Mucosa of descending colon (tissue), 3 donors: Measurements from ENCODE around the gene SFXN4. TPM values are rescaled to one million over a fixed set of nuclear protein-coding genes. Genes with fewer than 3 reads are reported as not detected.
A peak's percentile ranks its signal among the peaks of the same experiment; 100 is the strongest.

Source experiments
- ATAC-seq: fragments of 200-7000 bp; cut with Tn5 transposase; one replicate; pipeline ENCODE4 v1.9.1; 2020; ENCODE audit warnings: mild to moderate bottlenecking, moderate library complexity
- DNase-seq, 3 donors: peaks; one replicate each; pipeline ENCODE4 v3.0.0-alpha.2; 2020
- H3K36me3 ChIP-seq: fragments of 200-600 bp; one replicate; pipeline ENCODE4 v1.8.0; 2021; ENCODE audit warnings: low read depth, mild to moderate bottlenecking
- H3K4me1 ChIP-seq: fragments of 200-600 bp; one replicate; pipeline ENCODE4 v1.8.0; 2021; ENCODE audit warnings: low read depth, mild to moderate bottlenecking
- H3K4me3 ChIP-seq: fragments of 200-600 bp; one replicate; pipeline ENCODE4 v1.8.0; 2021; ENCODE audit warnings: mild to moderate bottlenecking
- H3K9me3 ChIP-seq: fragments of 200-600 bp; one replicate; pipeline ENCODE4 v1.8.0; 2021; ENCODE audit warnings: mild to moderate bottlenecking
- intact Hi-C, 2 donors: fragments of 100-400 bp; cut with DNase I in 1 of 2; cut with micrococcal nuclease in 1 of 2; formaldehyde crosslinking; loops; one replicate each; pipeline versions ENCODE4 v1.11.0 to v1.11.1; 2022; cut with DNase I, micrococcal nuclease
- long read RNA-seq, 2 donors: library from polyadenylated mRNA; unstranded; transcript quantifications; one replicate each; pipeline ENCODE4 v2.0.0, GENCODE V29; 2019 to 2021
- total RNA-seq, 3 donors: library from RNA; stranded (reverse); fragmentation: NEBNext Ultra II Directional in 2 of 3; extraction: Animal tissue kit (Norgen Biotek cat#: 25700) in 2 of 3; gene quantifications; one replicate each; pipeline versions ENCODE4 v1.2.1 to v1.2.4, GENCODE V29; 2021 to 2023
- TF ChIP-seq, protein P1 (sequence below): fragments of 200-600 bp; IDR thresholded peaks from one replicate; pipeline ENCODE4 v1.8.0; 2022; ENCODE audit warnings: antibody characterized with exemption, mild to moderate bottlenecking
- donor health status: DM: no; HTN: no; CAD: no; lungs with moderate emphysema.
- donor health status: DM: no; HTN: no; CAD: no.
- donor health status: DM: no; HTN: yes; CAD: no.

The SFXN4 gene, protein sequence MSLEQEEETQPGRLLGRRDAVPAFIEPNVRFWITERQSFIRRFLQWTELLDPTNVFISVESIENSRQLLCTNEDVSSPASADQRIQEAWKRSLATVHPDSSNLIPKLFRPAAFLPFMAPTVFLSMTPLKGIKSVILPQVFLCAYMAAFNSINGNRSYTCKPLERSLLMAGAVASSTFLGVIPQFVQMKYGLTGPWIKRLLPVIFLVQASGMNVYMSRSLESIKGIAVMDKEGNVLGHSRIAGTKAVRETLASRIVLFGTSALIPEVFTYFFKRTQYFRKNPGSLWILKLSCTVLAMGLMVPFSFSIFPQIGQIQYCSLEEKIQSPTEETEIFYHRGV
- 10 to 100 TPM; 25.4 to 48.8 (median 34.6) TPM for total RNA-seq
- long read RNA-seq, donor 1, transcript SFXN4-201 (14 exons, 1,363 nt), result major isoform, 17 of 24 reads
- long read RNA-seq, donor 1, partial matches to known transcripts, result 1 of 24 reads
- long read RNA-seq, donor 1, other reads (novel, unspliced or antisense), result 6 of 24 reads
- long read RNA-seq, donor 2, transcript SFXN4-201 (14 exons, 1,363 nt), result major isoform, 29 of 39 reads
- long read RNA-seq, donor 2, partial matches to known transcripts, result 1 of 39 reads
- long read RNA-seq, donor 2, other reads (novel, unspliced or antisense), result 9 of 39 reads

DNA sequence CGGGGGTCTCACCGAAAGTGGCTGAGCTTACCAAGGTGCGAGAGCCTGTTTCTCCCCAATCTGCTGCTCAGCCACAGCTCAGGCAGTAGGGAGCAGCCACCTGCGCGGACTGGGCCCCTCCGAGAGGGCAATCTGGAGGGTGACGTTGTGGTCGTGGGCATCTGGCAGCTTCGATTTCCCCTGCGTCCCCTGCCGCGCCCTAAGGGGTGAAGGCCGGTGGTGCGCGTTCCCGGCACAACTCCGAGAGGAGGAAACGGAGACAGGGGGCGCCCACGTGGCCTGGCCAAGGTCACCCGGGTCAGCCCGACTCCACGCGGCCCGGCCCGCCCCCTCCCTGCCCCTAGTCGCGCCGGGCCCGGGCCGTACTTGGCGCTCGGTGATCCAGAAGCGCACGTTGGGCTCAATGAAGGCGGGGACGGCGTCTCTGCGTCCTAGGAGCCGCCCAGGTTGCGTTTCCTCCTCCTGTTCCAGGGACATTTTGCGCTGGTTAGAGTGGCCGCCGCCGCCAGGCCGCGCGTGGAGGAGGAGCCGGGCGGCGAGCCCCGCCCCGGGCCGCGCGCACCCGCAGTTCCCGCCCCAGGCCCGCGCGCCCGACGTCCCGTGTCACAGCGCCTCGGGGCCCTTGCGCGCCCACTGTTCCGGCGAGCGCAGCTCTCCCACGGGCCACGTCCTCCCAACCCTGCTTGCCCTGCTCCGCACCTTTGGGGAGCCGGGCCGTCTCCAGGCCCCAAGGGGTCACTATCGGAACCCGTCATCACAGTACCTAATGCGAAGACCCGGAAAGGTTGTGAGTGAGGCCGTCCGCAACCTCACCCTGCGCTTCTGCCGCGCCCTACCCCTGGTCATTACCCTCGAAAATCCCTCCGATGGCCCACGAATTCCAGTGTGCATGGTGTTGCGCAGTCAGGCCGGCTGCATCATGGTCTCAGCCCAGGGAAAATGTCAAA, at the start of gene SFXN4:
TSS of gene SFXN4 (minus strand) at position 544 of the 947 bp plus-strand sequence. CDS start at position 477, 67 bp downstream.
- intact Hi-C loops, result no loop called here

DNA sequence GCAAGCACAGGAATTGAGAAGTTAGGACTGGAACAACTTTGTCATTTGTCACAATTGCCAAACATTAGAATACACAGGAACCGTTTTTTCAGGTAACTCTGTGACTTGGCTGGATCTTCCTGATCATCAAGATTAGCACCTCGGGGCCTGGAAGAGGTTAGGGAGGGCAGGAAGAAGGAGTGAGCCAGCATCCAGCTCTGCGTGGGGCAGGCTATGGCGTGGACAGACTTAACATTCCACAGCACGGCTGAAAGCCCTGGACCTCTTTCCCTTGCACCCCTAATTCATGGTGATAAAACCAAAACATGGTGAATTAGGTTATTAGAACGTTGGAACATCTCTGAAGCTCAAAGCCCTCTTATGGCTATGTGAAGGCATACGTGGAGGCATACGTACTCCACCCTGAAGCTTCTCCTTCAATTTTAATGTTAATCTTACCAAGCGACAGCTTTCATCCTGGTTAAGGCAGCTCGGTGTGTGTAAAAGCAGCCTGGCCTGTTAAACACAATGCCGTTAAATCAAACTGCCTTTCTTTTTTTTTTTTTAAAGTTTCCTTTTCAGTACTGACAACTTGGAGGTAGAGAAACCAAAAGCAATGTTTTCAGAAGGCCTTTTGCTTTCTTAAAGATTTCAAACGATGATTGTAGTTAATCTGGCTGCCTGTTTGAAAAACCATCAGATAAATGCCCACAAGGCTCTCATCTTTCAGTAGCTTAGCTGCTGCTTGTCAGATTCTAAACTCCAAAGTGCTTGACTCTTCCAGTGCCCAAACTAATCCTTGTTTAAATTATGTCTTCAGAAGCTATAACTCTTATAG, 46.3 kb upstream of the SFXN4 start:
- H3K9me3 ChIP-seq, result no peaks in the 10 kb centered on the region
- DNase-seq (no peak), ATAC-seq (no peak)
- H3K4me1 ChIP-seq, result peaks cover 15% of the 10 kb centered on the region
- no peak overlapping the region for H3K4me3 ChIP-seq
- TF ChIP-seq, protein P1, sequence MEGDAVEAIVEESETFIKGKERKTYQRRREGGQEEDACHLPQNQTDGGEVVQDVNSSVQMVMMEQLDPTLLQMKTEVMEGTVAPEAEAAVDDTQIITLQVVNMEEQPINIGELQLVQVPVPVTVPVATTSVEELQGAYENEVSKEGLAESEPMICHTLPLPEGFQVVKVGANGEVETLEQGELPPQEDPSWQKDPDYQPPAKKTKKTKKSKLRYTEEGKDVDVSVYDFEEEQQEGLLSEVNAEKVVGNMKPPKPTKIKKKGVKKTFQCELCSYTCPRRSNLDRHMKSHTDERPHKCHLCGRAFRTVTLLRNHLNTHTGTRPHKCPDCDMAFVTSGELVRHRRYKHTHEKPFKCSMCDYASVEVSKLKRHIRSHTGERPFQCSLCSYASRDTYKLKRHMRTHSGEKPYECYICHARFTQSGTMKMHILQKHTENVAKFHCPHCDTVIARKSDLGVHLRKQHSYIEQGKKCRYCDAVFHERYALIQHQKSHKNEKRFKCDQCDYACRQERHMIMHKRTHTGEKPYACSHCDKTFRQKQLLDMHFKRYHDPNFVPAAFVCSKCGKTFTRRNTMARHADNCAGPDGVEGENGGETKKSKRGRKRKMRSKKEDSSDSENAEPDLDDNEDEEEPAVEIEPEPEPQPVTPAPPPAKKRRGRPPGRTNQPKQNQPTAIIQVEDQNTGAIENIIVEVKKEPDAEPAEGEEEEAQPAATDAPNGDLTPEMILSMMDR, result no peak
- no peaks in the 10 kb centered on the region for H3K36me3 ChIP-seq
- intact Hi-C loops, result loop anchor here in 1 of 2 donors (10.0 kb wide), 1 partner anchor 53 kb away; no protein-coding TSS in a partner anchor

More for the DNA sequence above, at the start of gene SFXN4:
- Histone ChIP-seq H3K9me3 (no peaks in the 10 kb centered on the region), H3K4me1 (peaks cover 9% of the 10 kb centered on the region), H3K4me3 (peak within 1 kb of the TSS; percentile 66), H3K36me3 (peaks cover 4% of the 10 kb centered on the region)
- ATAC-seq, result peak; percentile 98
- TF ChIP-seq, protein P1, result no peak
- DNase-seq, result peak; percentile 85 to 90 (median 88)

DNA sequence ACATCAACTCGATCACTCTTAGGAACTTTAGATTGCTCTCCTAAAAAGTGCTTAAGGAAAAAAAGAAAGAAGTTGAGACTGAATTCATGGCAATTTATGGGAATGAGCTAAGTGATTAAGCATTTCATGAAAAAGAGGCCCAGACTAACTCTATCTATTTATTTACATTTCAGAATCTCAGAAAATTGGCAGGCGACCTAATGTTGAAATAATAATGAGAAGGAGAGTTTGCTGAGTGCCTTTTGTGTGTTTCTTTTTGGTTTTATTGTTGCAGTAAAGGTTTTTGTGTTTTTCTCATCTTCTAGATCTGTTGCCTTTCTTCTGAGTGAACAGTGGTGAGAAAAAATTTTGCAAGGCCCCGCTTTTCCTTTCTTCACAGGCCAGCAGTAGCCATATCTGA, 45.7 kb upstream of the SFXN4 start:
- intact Hi-C loops, result loop anchor here in 1 of 2 donors (10.0 kb wide), 1 partner anchor 54 kb away; no protein-coding TSS in a partner anchor
- Histone ChIP-seq H3K9me3 (no peaks in the 10 kb centered on the region), H3K4me1 (peaks cover 19% of the 10 kb centered on the region), H3K36me3 (no peaks in the 10 kb centered on the region), H3K4me3 (no peak overlapping the region)
- DNase-seq, result no peak
- ATAC-seq, result no peak
- TF ChIP-seq, protein P1, result no peak

DNA sequence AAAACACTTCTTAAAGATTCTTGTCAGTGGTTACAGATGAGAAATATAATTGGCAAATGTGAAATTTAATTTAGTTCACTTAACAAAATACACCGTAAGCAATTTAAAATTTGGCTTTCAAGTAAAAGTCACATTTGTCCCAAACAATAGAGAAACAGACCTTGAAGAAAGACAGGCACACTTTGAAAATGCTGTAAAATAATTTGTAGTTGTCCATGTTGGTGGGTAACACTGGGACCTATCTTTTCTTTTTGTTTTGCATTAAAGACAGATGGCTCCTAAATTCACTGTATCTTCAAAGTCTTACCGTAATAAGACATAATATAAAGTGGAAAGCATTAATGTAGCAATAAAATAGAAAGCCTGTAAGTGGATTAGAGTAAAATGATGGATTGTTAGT, 45.1 kb upstream of the SFXN4 start:
- TF ChIP-seq, protein P1, result no peak
- Histone ChIP-seq H3K4me1 (peaks cover 24% of the 10 kb centered on the region), H3K4me3 (no peak overlapping the region), H3K9me3 (no peaks in the 10 kb centered on the region), H3K36me3 (no peaks in the 10 kb centered on the region)
- no peak for DNase-seq
- intact Hi-C loops, result loop anchor here in 1 of 2 donors (10.0 kb wide), 1 partner anchor 54 kb away; no protein-coding TSS in a partner anchor
- no peak for ATAC-seq
